Neural cell (in vitro differentiated cells): ENCODE data around the gene DIRAS1. TPM values are rescaled to one million over a fixed set of nuclear protein-coding genes. Genes with fewer than 3 reads are reported as not detected.

Source experiments
- H2AFZ ChIP-seq: fragments of 200-600, 300-800 bp; sonication (generic), shearing (Covaris generic); 2 replicates; pipeline ENCODE4 v1.6.0; 2014; ENCODE audit warnings: low read depth, mild to moderate bottlenecking, antibody characterized with exemption, low read length, moderate library complexity
- H3F3A ChIP-seq: fragments of 200-600 bp; shearing (Covaris generic); 2 replicates; pipeline ENCODE4 v1.6.1; 2016; ENCODE audit warnings: mild to moderate bottlenecking, moderate library complexity, mixed read lengths, antibody characterized with exemption, low read length; ENCODE audit not compliant: insufficient read depth, poor library complexity, severe bottlenecking
- H3K27ac ChIP-seq: fragments of 200-600, 300-800 bp; sonication (generic), shearing (Covaris generic); 2 replicates; pipeline ENCODE4 v1.5.1; 2014; ENCODE audit warnings: mild to moderate bottlenecking, low read length, moderate library complexity
- H3K27me3 ChIP-seq: fragments of 300-800, 200-600 bp; sonication (generic), shearing (Covaris generic); 2 replicates; pipeline ENCODE4 v1.6.0; 2014; ENCODE audit warnings: mild to moderate bottlenecking, low read depth, low read length, moderate library complexity; ENCODE audit not compliant: insufficient read depth
- H3K36me3 ChIP-seq: fragments of 300-800, 200-600 bp; sonication (generic), shearing (Covaris generic); 2 replicates; pipeline ENCODE4 v1.5.1; 2014; ENCODE audit warnings: mild to moderate bottlenecking, antibody characterized with exemption, low read length, moderate library complexity; ENCODE audit not compliant: insufficient read depth
- H3K4me2 ChIP-seq: fragments of 300-800, 200-600 bp; sonication (generic), shearing (Covaris generic); 2 replicates; pipeline ENCODE4 v1.6.0; 2014; ENCODE audit warnings: mild to moderate bottlenecking, low read length
- H3K4me3 ChIP-seq: fragments of 300-800, 200-600 bp; sonication (generic), shearing (Covaris generic); 2 replicates; pipeline ENCODE4 v1.5.1; 2014; ENCODE audit warnings: mild to moderate bottlenecking, low read length, moderate library complexity
- H3K79me2 ChIP-seq: fragments of 200-600 bp; shearing (Covaris generic); replicated peaks from 2 replicates; pipeline ENCODE4 v1.6.0; 2014; ENCODE audit warnings: mild to moderate bottlenecking, low read length, moderate library complexity; ENCODE audit not compliant: insufficient read depth
- H3K9ac ChIP-seq: fragments of 300-800, 200-600 bp; sonication (generic), shearing (Covaris generic); 2 replicates; pipeline ENCODE4 v1.6.1; 2016; ENCODE audit warnings: mild to moderate bottlenecking, low read length, mixed read lengths
- H3K9me2 ChIP-seq: fragments of 200-600 bp; shearing (Covaris generic); 2 replicates; pipeline ENCODE4 v1.6.1; 2016; ENCODE audit warnings: mild to moderate bottlenecking, low read length, mixed read lengths; ENCODE audit not compliant: insufficient read depth
- H3K9me3 ChIP-seq: fragments of 200-600, 300-800 bp; sonication (generic), shearing (Covaris generic); 2 replicates; pipeline ENCODE4 v1.6.1; 2016; ENCODE audit warnings: mild to moderate bottlenecking, mixed run types, low read length, moderate library complexity, mixed read lengths
- H4K20me1 ChIP-seq: fragments of 200-600 bp; shearing (Covaris generic); 2 replicates; pipeline ENCODE4 v1.6.1; 2016; ENCODE audit warnings: mild to moderate bottlenecking, mixed run types; ENCODE audit not compliant: insufficient read depth
- CTCF ChIP-seq: fragments of 450-650 bp; IDR thresholded peaks from 2 replicates; pipeline ENCODE4 v1.5.1; 2014; ENCODE audit warnings: antibody characterized with exemption, mild to moderate bottlenecking, moderate library complexity; ENCODE audit not compliant: poor library complexity, severe bottlenecking
- EP300 ChIP-seq: fragments of 450-650 bp; conservative IDR thresholded peaks from 2 replicates; pipeline ENCODE4 v1.6.1; 2014; ENCODE audit warnings: antibody characterized with exemption, mild to moderate bottlenecking, moderate library complexity; ENCODE audit not compliant: poor library complexity, severe bottlenecking
- EZH2 ChIP-seq: fragments of 200-600, 300-800 bp; shearing (Covaris generic), sonication (generic); IDR thresholded peaks from 2 replicates; pipeline ENCODE4 v1.6.1; 2014; ENCODE audit warnings: antibody characterized with exemption, low read length, borderline replicate concordance, mild to moderate bottlenecking; ENCODE audit not compliant: insufficient read depth, poor library complexity, severe bottlenecking
- MXI1 ChIP-seq: fragments of 450-650 bp; conservative IDR thresholded peaks from 2 replicates; pipeline ENCODE4 v1.6.1; 2014; ENCODE audit warnings: antibody characterized with exemption, mild to moderate bottlenecking; ENCODE audit not compliant: poor library complexity, severe bottlenecking
- POLR2AphosphoS5 ChIP-seq: IDR thresholded peaks from 2 replicates; pipeline ENCODE4 v1.6.1; 2012
- RAD21 ChIP-seq: fragments of 450-650 bp; conservative IDR thresholded peaks from 2 replicates; pipeline ENCODE4 v1.6.1; 2014; ENCODE audit warnings: antibody characterized with exemption, mild to moderate bottlenecking, moderate library complexity
- SMC3 ChIP-seq: fragments of 450-650 bp; conservative IDR thresholded peaks from 2 replicates; pipeline ENCODE4 v1.6.1; 2014; ENCODE audit warnings: antibody characterized with exemption, mild to moderate bottlenecking, moderate library complexity; ENCODE audit not compliant: poor library complexity
- TAF1 ChIP-seq: IDR thresholded peaks from 2 replicates; pipeline ENCODE4 v1.6.1; 2012; ENCODE audit warnings: low read depth
- polyA plus RNA-seq: library from polyadenylated mRNA; depleted of rRNA; stranded (reverse); fragments of >200 nt; gene quantifications from 2 replicates; pipeline ENCODE4 v1.2.3, GENCODE V29; 2014
- TF ChIP-seq, protein P1 (sequence below): IDR thresholded peaks from 2 replicates; pipeline ENCODE4 v1.6.1; 2012; ENCODE audit warnings: borderline replicate concordance

Gene DIRAS1
- polyA plus RNA-seq, 1 donor from 2014 or later = 39.8 TPM

DNA sequence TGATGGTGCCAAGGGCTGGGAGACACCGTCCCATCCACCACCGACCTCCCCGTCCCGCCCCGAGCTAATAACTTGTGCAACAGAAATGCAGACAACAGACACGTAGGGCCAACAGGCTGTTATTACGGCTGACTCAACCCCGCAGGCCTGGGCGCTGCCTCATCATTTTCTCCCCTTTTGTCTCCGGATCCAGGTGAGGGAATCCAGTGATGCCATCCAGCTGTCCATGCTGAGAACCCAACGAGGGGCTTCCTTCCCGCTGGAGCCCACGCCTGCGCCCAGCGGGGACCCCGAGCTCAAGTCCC is 6.4 kb upstream of the DIRAS1 start (continued):
- TF ChIP-seq TAF1 = no peak
- no peak for TF ChIP-seq POLR2AphosphoS5
- TF ChIP-seq RAD21 = no peak

DNA sequence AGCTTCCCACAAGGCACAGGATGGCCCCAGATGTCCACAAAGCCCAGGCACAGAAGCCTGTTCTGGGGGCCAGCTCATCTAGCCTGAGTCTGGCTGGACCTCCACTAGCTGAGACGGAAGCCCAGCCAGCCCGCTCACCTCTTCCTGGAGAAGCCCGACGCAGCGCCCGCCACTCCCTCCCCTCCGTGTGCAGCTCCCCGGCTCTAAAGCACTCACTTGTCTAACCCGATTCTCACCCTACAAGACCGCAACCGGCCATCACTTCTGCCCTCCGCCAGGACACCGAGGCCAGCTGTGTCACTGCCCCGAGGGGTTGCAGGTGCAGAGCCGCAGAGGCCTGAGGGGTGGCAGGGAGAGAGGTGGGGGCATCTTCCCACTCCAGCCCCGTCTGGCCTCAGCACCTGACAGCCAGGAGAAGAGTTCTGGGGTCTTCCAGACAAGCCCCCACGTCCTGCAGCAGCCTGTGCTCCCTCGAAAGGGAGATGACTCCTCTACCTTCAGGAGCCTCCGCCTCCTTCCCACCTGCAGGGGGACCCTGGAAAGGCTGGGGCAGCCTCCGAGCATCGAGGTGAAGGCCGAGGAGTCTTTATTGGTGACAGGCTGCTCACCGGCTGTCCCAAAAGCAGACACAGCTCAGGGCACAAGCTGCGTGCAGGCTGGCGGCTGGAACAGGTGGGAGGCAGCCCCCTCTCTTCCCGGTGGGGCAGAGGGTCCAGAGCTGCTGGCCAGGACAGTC is 5.9 kb upstream of the DIRAS1 start:
- no peak overlapping the region for H3K4me2 ChIP-seq
- H3F3A ChIP-seq = no peaks in the 10 kb centered on the region
- H4K20me1 ChIP-seq = no peaks in the 10 kb centered on the region
- no peak overlapping the region for H3K9ac ChIP-seq
- no peaks in the 10 kb centered on the region for H3K9me2 ChIP-seq
- H3K4me3 ChIP-seq = no peak overlapping the region
- no peak overlapping the region for H3K27ac ChIP-seq
- TF ChIP-seq CTCF = no peak
- TF ChIP-seq TAF1 = no peak
- TF ChIP-seq POLR2AphosphoS5 = no peak
- no peak for TF ChIP-seq SMC3
- no peak for TF ChIP-seq RAD21
- TF ChIP-seq EP300 = no peak
- no peak for TF ChIP-seq EZH2
- TF ChIP-seq, protein P1, sequence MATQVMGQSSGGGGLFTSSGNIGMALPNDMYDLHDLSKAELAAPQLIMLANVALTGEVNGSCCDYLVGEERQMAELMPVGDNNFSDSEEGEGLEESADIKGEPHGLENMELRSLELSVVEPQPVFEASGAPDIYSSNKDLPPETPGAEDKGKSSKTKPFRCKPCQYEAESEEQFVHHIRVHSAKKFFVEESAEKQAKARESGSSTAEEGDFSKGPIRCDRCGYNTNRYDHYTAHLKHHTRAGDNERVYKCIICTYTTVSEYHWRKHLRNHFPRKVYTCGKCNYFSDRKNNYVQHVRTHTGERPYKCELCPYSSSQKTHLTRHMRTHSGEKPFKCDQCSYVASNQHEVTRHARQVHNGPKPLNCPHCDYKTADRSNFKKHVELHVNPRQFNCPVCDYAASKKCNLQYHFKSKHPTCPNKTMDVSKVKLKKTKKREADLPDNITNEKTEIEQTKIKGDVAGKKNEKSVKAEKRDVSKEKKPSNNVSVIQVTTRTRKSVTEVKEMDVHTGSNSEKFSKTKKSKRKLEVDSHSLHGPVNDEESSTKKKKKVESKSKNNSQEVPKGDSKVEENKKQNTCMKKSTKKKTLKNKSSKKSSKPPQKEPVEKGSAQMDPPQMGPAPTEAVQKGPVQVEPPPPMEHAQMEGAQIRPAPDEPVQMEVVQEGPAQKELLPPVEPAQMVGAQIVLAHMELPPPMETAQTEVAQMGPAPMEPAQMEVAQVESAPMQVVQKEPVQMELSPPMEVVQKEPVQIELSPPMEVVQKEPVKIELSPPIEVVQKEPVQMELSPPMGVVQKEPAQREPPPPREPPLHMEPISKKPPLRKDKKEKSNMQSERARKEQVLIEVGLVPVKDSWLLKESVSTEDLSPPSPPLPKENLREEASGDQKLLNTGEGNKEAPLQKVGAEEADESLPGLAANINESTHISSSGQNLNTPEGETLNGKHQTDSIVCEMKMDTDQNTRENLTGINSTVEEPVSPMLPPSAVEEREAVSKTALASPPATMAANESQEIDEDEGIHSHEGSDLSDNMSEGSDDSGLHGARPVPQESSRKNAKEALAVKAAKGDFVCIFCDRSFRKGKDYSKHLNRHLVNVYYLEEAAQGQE = no peak
- TF ChIP-seq MXI1 = no peak
- H3K9me3 ChIP-seq = no peaks in the 10 kb centered on the region
- no peaks in the 10 kb centered on the region for H3K79me2 ChIP-seq
- H3K27me3 ChIP-seq = no peaks in the 10 kb centered on the region
- H3K36me3 ChIP-seq = no peaks in the 10 kb centered on the region
- no peak overlapping the region for H2AFZ ChIP-seq

- Histone ChIP-seq H3K4me2 (no peak overlapping the region), H3K4me3 (no peak overlapping the region)
These were observed 5.1 kb upstream of the DIRAS1 start for GRCh38 chr19:2726160-2726855.

More at GRCh38 chr19:2726160-2726855, 5.1 kb upstream of the DIRAS1 start:
- Histone ChIP-seq H3F3A (no peaks in the 10 kb centered on the region), H3K79me2 (no peaks in the 10 kb centered on the region), H3K36me3 (no peaks in the 10 kb centered on the region), H4K20me1 (no peaks in the 10 kb centered on the region), H3K27me3 (no peaks in the 10 kb centered on the region), H2AFZ (no peak overlapping the region), H3K9me2 (no peaks in the 10 kb centered on the region), H3K27ac (no peak overlapping the region), H3K9me3 (no peaks in the 10 kb centered on the region), H3K9ac (no peak overlapping the region)
- no peak for TF ChIP-seq POLR2AphosphoS5
- TF ChIP-seq CTCF = no peak
- no peak for TF ChIP-seq SMC3
- no peak for TF ChIP-seq EP300
- no peak for TF ChIP-seq MXI1
- no peak for TF ChIP-seq RAD21
- TF ChIP-seq EZH2 = no peak
- no peak for TF ChIP-seq TAF1
- TF ChIP-seq, protein P1 = no peak
